CD4-positive, alpha-beta T cell treated with Interleukin-2 at 100 ng/mL for 4 hours (primary cell): ENCODE results near the gene PRIMPOL.
"Not testable (repeated sequence)": the region's sequence is repeated elsewhere in the genome, so short reads cannot be mapped to it uniquely, and the experiment has no call there.

Experiments used
- DNase-seq: peaks from one replicate; pipeline ENCODE4 v3.0.0-alpha.2; 2020; ENCODE audit warnings: low spot score

Gene PRIMPOL

GRCh38 chr4:184712322-184712721 lies 62.8 kb downstream of the PRIMPOL start:
- DNase-seq: no peak

- no peak for DNase-seq
Observed at GRCh38 chr4:184713887-184714286, 64.3 kb downstream of the PRIMPOL start.

DNA sequence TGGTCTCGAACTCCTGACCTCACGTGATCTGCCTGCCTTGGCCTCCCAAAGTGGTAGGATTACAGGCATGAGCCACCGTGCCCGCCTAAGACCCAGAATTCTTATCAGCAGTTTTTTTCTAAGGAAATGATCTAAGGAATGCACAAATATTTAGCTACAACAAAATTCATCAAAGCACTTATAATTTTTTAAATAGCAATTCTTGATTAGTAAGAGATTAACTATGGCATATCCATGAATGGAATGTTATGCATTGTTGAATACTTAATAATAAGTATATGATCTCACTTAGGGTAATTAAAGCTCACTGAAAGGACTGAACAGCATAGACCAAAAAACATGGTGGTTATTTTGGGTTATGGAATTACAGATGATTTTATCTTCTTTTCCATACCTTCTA lies 66.0 kb downstream of the PRIMPOL start:
- no peak for DNase-seq

DNA sequence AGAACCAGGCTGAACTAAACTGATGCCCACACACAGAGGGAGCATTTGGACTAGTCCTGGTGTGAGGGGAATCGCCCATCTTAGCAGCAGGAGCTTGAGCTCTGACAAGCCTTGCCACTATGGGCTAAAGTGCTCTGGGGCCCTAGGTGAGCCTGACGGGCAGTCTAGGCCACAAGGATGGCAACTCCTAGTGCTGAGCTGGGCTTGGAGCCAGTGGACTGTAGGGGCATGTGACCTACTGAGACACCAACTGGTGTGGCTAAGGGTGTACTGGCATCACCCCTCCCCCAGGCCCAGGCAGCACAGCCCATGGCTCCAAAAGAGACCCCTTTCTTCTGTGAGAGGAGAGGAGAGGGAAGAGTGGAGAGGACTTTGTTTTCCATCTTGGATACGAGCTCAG lies 69.9 kb downstream of the PRIMPOL start:
- DNase-seq: no peak

DNA sequence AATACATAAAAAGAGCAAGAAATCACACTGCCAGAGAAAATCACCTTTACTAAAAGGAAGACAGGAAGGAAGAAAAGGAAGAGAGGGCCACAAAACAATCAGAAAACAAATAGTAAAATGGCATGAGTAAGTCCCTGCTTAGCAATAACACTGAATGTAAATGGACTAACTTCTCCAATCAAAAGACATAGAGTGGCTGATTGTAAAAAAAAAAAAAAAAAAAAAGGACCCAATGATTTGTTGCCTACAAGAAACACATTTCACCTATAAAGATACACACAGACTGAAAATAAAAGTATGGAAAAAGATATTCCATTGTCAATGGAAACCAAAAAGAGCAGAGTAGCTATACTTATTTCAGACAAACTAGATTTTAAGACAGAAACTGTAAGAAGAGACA lies 71.7 kb downstream of the PRIMPOL start:
- DNase-seq: no peak

DNA sequence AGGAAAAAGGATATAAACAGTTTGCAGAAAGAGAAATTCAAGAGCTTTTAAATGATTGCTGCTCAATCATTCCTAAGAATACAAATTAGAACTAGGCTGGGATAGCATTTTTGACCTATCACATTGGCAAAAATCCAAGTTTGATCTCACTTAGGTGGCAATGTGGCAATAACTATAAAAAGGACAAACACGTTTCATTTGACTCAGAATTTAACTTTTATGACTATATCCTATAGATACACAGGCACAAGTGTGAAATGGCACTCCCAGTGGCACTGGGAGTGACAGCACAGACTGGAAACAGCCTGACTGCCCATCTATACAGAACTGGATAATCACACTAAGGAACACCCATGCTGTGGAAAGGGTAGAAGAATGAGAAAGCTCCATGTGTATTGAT lies 73.3 kb downstream of the PRIMPOL start:
- no peak for DNase-seq

GRCh38 chr4:184727430-184727829 lies 77.9 kb downstream of the PRIMPOL start:
- DNase-seq: no peak

GRCh38 chr4:184728858-184729257 lies 79.3 kb downstream of the PRIMPOL start:
- no peak for DNase-seq

- no peak for DNase-seq
Observed at GRCh38 chr4:184729946-184730345, 80.4 kb downstream of the PRIMPOL start.

GRCh38 chr4:184731056-184731455 lies 81.5 kb downstream of the PRIMPOL start:
- DNase-seq: no peak

DNA sequence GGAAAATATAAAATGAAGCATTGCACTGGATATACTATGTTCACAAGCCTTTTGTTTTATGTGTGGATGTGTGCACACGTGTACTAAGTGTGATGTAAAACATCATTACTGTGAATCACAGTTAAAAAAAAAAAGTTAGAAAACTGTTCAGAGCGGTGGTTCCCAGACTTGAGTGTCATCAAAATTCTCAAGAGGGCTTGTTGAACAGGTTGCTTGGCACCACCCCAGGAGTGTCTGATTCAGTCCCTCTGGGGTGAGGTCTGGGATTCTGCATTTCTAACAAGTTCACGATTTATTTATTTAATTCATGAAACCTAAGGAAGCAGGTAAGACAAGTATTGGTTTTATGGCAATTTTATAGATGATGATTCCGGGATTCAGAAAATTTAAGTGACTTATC lies 82.6 kb downstream of the PRIMPOL start:
- no peak for DNase-seq

DNA sequence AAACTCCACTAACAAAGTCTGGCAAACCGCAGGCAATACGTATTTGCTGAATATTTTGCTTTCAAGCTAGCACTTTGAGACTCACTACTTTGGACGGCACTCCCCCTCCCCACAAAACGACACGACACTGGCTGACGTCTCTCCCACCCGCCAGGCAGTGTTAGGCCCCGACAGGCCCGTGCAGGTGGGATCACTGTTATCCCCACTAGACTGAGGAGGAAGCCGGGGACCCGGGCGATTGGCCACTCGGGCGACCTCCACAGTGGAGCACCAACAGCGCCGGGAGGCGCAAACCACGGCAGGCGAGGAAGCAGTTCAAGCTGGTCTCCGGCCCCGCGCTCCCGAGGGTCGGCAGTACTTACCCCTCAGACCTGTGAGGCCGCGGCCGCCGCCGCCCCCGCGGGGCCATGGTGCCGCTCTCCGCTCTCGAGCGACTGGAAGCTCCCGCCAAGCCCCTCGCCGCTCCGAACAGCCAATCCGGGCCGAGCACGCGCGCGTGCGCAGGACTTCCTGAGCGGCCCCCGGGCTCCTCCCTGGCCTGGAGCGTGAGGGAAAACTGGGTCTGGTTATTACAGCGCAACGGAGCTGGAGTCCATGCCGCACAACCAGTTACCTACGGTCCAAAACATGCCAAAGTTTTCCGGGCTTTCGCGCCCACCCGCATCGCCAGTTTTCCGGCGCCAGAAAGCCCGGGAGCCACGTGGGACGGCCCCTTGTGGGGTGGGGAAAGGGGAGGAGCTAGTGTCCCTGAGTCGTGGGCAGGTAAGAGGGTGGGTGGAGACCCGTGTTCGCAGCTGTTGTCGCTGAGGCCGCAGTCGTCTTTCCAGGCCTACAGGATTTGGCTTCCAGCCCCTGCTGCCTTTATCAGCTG lies 84.4 kb downstream of the PRIMPOL start, which contains the start of gene CENPU:
Gene CENPU, minus strand, starts transcription at position 443 of the 871 bp plus-strand sequence. Its CDS starts 34 bp downstream, at position 409.
- DNase-seq: peak; percentile 96

DNA sequence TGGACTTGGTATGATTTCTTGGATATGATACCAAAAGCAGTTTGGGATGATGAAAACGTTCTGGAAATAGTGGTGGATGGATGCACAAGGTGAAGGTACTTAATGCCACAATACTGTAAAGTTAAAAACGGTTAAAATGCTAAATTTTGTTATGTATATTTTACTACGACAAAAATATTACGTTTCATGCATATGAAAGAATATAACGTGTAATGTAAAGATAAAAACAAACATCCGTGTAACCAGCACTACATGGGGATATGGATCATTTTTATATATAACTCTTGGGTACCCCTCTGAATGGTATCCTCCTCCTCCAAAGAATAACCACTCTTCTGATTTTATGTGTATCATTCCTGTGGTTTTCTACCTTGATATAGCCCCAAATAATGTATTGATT lies 85.2 kb downstream of the PRIMPOL start:
- DNase-seq: no peak

GRCh38 chr4:184739575-184739974 lies 90.0 kb downstream of the PRIMPOL start:
- not testable (repeated sequence) for DNase-seq

- no peak for DNase-seq
Observed at GRCh38 chr4:184740980-184741391, 91.4 kb downstream of the PRIMPOL start.

- DNase-seq: not testable (repeated sequence)
Observed at GRCh38 chr4:184741651-184742050, 92.1 kb downstream of the PRIMPOL start.

- no peak for DNase-seq
Observed at GRCh38 chr4:184743650-184744049, 94.1 kb downstream of the PRIMPOL start.

- no peak for DNase-seq
Observed at GRCh38 chr4:184744236-184744635, 94.7 kb downstream of the PRIMPOL start.
